HCT116 (cell line): Measurements from ENCODE around the gene BORCS5. TPM values are rescaled to one million over a fixed set of nuclear protein-coding genes. Genes with fewer than 3 reads are reported as not detected.

Experiments used
- ATAC-seq: fragments of 200-7000 bp; cut with Tn5 transposase; 2 replicates; pipeline ENCODE4 v1.9.1; 2020; ENCODE audit warnings: mild to moderate bottlenecking, moderate library complexity
- BruUV-seq: library from RNA; stranded (reverse); fragments of 400-500 nt; replicated peaks from 2 replicates; lab custom pipeline; 2021; lab: Mats Ljungman, UMichigan
- CTCF ChIA-PET: fragments of 300-600 bp; sonication (Branson Sonifier 250); formaldehyde crosslinking; loops from one replicate; lab custom pipeline; 2021; ENCODE audit warnings: antibody characterized with exemption; lab: Charles Lee
- POLR2A ChIA-PET: fragments of 300-600, 350-600 bp; sonication (Branson Sonifier 250); formaldehyde crosslinking; loops from one replicate; lab custom pipeline; 2021; ENCODE audit warnings: antibody characterized with exemption; lab: Charles Lee
- RAD21 ChIA-PET, 2 experiments: fragments of 300-600 bp; sonication (Branson Sonifier 250); formaldehyde crosslinking; loops; one replicate each; lab custom pipeline; 2023; ENCODE audit warnings: low total read pairs in 2 of 2; ENCODE audit not compliant: uncharacterized antibody in 2 of 2, unreplicated experiment in 2 of 2, low non-redundant PET in 1 of 2; lab: Charles Lee
- DNase-seq: peaks from one replicate; pipeline ENCODE4 v3.0.0-alpha.2; 2010; ENCODE audit warnings: low read depth, low spot score
- H2AFZ ChIP-seq: fragments of 200-600 bp; shearing (Covaris generic), sonication (generic); 2 replicates; pipeline ENCODE4 v1.6.1; 2017; ENCODE audit warnings: low read depth, mixed run types, mixed read lengths, antibody characterized with exemption, low read length; ENCODE audit not compliant: poor library complexity, severe bottlenecking
- H3K27ac ChIP-seq: 2 replicates; pipeline ENCODE4 v1.5.1; 2012; ENCODE audit warnings: low read depth, low read length
- H3K27me3 ChIP-seq: fragments of 200-600 bp; sonication (generic); 2 replicates; pipeline ENCODE4 v1.6.1; 2016; ENCODE audit warnings: mixed run types, low read length, mixed read lengths; ENCODE audit not compliant: insufficient read depth
- H3K36me3 ChIP-seq, 2 experiments: fragments of 200-500 bp in 1 of 2; fragments of 200-600 bp in 1 of 2; sonication (Bioruptor generic) in 1 of 2; sonication (generic) in 1 of 2; 2 replicates each; pipeline versions ENCODE4 v1.5.1 to v1.6.1; 2014 to 2016; ENCODE audit warnings: low read length in 2 of 2, inconsistent platforms in 1 of 2, mixed read lengths in 1 of 2, mixed run types in 1 of 2; ENCODE audit not compliant: insufficient read depth in 2 of 2, control insufficient read depth in 1 of 2
- H3K4me1 ChIP-seq, 2 experiments: fragments of 200-600 bp in 1 of 2; sonication (generic) in 1 of 2; 2 replicates each; pipeline versions ENCODE4 v1.5.1 to v1.6.1; 2012 to 2017; ENCODE audit warnings: low read length in 2 of 2, inconsistent platforms in 1 of 2, mild to moderate bottlenecking in 1 of 2, mixed read lengths in 1 of 2, mixed run types in 1 of 2, moderate library complexity in 1 of 2; ENCODE audit not compliant: insufficient read depth in 2 of 2, control insufficient read depth in 1 of 2
- H3K4me2 ChIP-seq: fragments of 200-600 bp; sonication (generic); 2 replicates; pipeline ENCODE4 v1.6.1; 2017; ENCODE audit warnings: mixed run types, low read length, mixed read lengths
- H3K4me3 ChIP-seq, 2 experiments: fragments of 200-600 bp in 1 of 2; sonication (generic) in 1 of 2; replicated peaks in 1 of 2; 2 replicates each; pipeline ENCODE4 v1.5.1; 2011 to 2016; ENCODE audit warnings: low read length in 2 of 2, control low read depth in 1 of 2, low read depth in 1 of 2, mild to moderate bottlenecking in 1 of 2, mixed read lengths in 1 of 2, mixed run types in 1 of 2
- H3K79me2 ChIP-seq: fragments of 200-600 bp; sonication (generic); 2 replicates; pipeline ENCODE4 v1.6.1; 2017; ENCODE audit warnings: mild to moderate bottlenecking, mixed run types, low read length, moderate library complexity, mixed read lengths; ENCODE audit not compliant: insufficient read depth
- H3K9ac ChIP-seq: fragments of 200-600 bp; sonication (generic); 2 replicates; pipeline ENCODE4 v1.6.1; 2016; ENCODE audit warnings: low read length, mixed read lengths
- H3K9me2 ChIP-seq: fragments of 200-600 bp; sonication (generic), shearing (Covaris generic); 2 replicates; pipeline ENCODE4 v1.6.1; 2017; ENCODE audit warnings: mixed run types, mild to moderate bottlenecking, moderate library complexity; ENCODE audit not compliant: insufficient read depth
- H3K9me3 ChIP-seq, 2 experiments: fragments of 200-500 bp in 1 of 2; fragments of 200-600 bp in 1 of 2; sonication (Bioruptor generic) in 1 of 2; sonication (generic) in 1 of 2; 2 replicates each; pipeline ENCODE4 v1.6.1; 2014 to 2017; ENCODE audit warnings: low read length in 2 of 2, mixed read lengths in 2 of 2, inconsistent platforms in 1 of 2, low read depth in 1 of 2, mild to moderate bottlenecking in 1 of 2, mixed run types in 1 of 2, moderate library complexity in 1 of 2; ENCODE audit not compliant: control insufficient read depth in 1 of 2, insufficient read depth in 1 of 2
- H4K20me1 ChIP-seq: fragments of 200-600 bp; sonication (generic), shearing (Covaris generic); 2 replicates; pipeline ENCODE4 v1.6.1; 2017; ENCODE audit warnings: mixed run types, mild to moderate bottlenecking, moderate library complexity; ENCODE audit not compliant: insufficient read depth
- CEBPB ChIP-seq: IDR thresholded peaks from 2 replicates; pipeline ENCODE4 v1.6.1; 2012; ENCODE audit warnings: low read depth
- EGR1 ChIP-seq: IDR thresholded peaks from 2 replicates; pipeline ENCODE4 v1.6.1; 2012; ENCODE audit warnings: low read depth
- ELF1 ChIP-seq: IDR thresholded peaks from 2 replicates; pipeline ENCODE4 v1.6.1; 2012; ENCODE audit warnings: low read depth, borderline replicate concordance
- EZH2 ChIP-seq: fragments of 200-600 bp; sonication (generic); IDR thresholded peaks from 2 replicates; pipeline ENCODE4 v1.6.1; 2017; ENCODE audit warnings: antibody characterized with exemption, mixed run types
- EZH2phosphoT487 ChIP-seq: fragments of 200-600 bp; IDR thresholded peaks from 2 replicates; pipeline ENCODE4 v1.6.1; 2018; ENCODE audit warnings: antibody characterized with exemption, borderline replicate concordance
- JUND ChIP-seq: IDR thresholded peaks from 2 replicates; pipeline ENCODE4 v1.6.1; 2012
- POLR2A ChIP-seq: IDR thresholded peaks from 2 replicates; pipeline ENCODE4 v1.7.0; 2011; ENCODE audit warnings: borderline replicate concordance; ENCODE audit not compliant: insufficient read depth, insufficient read length; ENCODE audit errors: extremely low read depth
- RAD21 ChIP-seq: IDR thresholded peaks from 2 replicates; pipeline ENCODE4 v1.6.1; 2012; ENCODE audit warnings: low read depth, mild to moderate bottlenecking
- SIN3A ChIP-seq: IDR thresholded peaks from 2 replicates; pipeline ENCODE4 v1.6.1; 2012; ENCODE audit warnings: low read depth
- SP1 ChIP-seq: IDR thresholded peaks from 2 replicates; pipeline ENCODE4 v1.6.1; 2012; ENCODE audit warnings: low read depth
- SRF ChIP-seq: IDR thresholded peaks from 2 replicates; pipeline ENCODE4 v1.6.1; 2012; ENCODE audit warnings: low read depth
- TCF7L2 ChIP-seq: IDR thresholded peaks from 2 replicates; pipeline ENCODE4 v1.7.0; 2011; ENCODE audit warnings: borderline replicate concordance, inconsistent platforms; ENCODE audit not compliant: insufficient read depth, insufficient read length; ENCODE audit errors: extremely low read depth
- YY1 ChIP-seq: IDR thresholded peaks from 2 replicates; pipeline ENCODE4 v1.6.1; 2011; ENCODE audit warnings: low read length, low read depth, moderate library complexity, mild to moderate bottlenecking; ENCODE audit not compliant: insufficient replicate concordance; ENCODE audit errors: extremely low read depth
- ZFX ChIP-seq: fragments of 450-650 bp; IDR thresholded peaks from 2 replicates; pipeline ENCODE4 v1.6.1; 2017
- ZNF274 ChIP-seq: fragments of 200-500 bp; sonication (Bioruptor generic); IDR thresholded peaks from 2 replicates; pipeline ENCODE4 v1.6.1; 2014; ENCODE audit warnings: mild to moderate bottlenecking, low read depth, low read length, inconsistent platforms
- intact Hi-C: fragments of 100-400 bp; cut with micrococcal nuclease; formaldehyde crosslinking; loops from 2 replicates; pipeline ENCODE4 v1.10.0; 2022
- total RNA-seq: library from RNA; stranded (reverse); gene quantifications from one replicate; pipeline ENCODE4 v1.2.1, GENCODE V29; 2021; ENCODE audit not compliant: unreplicated experiment
- TF ChIP-seq, protein P1 (sequence below), 3 experiments: fragments of 200-600 bp in 1 of 3; sonication (generic) in 1 of 3; IDR thresholded peaks in 2 of 3; conservative IDR thresholded peaks in 1 of 3; 2 replicates each; pipeline ENCODE4 v1.5.1; 2012 to 2017; ENCODE audit warnings: low read depth in 2 of 3, low read length in 2 of 3, antibody characterized with exemption in 1 of 3, borderline replicate concordance in 1 of 3, control low read depth in 1 of 3, mild to moderate bottlenecking in 1 of 3, mixed read lengths in 1 of 3, mixed run types in 1 of 3, moderate library complexity in 1 of 3; ENCODE audit not compliant: insufficient read depth in 1 of 3

The BORCS5 gene
- total RNA-seq, 1 experiment from 2014 or later = 8.7 TPM

DNA sequence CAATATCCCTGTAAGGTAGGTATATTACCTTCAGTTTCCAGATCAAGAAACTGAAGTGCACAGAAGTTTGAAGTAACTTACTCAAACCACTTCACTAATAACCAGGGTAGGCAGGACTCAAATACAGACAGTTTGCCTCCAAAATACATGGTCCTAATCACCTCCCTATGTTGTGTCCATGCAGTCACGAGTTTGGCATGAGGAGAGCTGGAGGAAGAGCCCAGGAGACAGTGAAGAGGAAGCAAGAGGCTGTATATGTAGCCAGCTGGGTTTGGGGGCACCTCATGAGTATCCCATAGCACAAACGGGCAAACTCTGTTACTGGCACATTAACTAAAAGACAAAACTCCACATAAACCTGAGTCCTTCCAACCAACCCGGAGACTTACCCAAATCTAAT lies 126.6 kb downstream of the BORCS5 start:
- ATAC-seq = no peak
- Histone ChIP-seq H3K27me3 (no peaks in the 10 kb centered on the region), H3K9ac (no peak overlapping the region), H3K79me2 (no peaks in the 10 kb centered on the region), H3K36me3 (no peaks in the 10 kb centered on the region; a peak in 1 of 4 replicates), H2AFZ (no peak overlapping the region), H3K4me1 (no peaks in the 10 kb centered on the region), H3K9me3 (no peaks in the 10 kb centered on the region), H3K27ac (no peak overlapping the region), H3K4me3 (no peak overlapping the region), H3K9me2 (no peaks in the 10 kb centered on the region), H3K4me2 (no peak overlapping the region), H4K20me1 (no peaks in the 10 kb centered on the region)
- ChIA-PET RAD21 (no interaction called here), POLR2A (no interaction called here), CTCF (no interaction called here)
- no peak for TF ChIP-seq ELF1
- TF ChIP-seq SRF = no peak
- TF ChIP-seq ZNF274 = no peak
- no peak for TF ChIP-seq ZFX
- TF ChIP-seq CEBPB = no peak
- TF ChIP-seq YY1 = no peak
- TF ChIP-seq POLR2A = no peak
- TF ChIP-seq JUND = no peak
- TF ChIP-seq TCF7L2 = no peak
- no peak for TF ChIP-seq EZH2
- TF ChIP-seq EZH2phosphoT487 = no peak
- TF ChIP-seq SIN3A = no peak
- TF ChIP-seq, protein P1, sequence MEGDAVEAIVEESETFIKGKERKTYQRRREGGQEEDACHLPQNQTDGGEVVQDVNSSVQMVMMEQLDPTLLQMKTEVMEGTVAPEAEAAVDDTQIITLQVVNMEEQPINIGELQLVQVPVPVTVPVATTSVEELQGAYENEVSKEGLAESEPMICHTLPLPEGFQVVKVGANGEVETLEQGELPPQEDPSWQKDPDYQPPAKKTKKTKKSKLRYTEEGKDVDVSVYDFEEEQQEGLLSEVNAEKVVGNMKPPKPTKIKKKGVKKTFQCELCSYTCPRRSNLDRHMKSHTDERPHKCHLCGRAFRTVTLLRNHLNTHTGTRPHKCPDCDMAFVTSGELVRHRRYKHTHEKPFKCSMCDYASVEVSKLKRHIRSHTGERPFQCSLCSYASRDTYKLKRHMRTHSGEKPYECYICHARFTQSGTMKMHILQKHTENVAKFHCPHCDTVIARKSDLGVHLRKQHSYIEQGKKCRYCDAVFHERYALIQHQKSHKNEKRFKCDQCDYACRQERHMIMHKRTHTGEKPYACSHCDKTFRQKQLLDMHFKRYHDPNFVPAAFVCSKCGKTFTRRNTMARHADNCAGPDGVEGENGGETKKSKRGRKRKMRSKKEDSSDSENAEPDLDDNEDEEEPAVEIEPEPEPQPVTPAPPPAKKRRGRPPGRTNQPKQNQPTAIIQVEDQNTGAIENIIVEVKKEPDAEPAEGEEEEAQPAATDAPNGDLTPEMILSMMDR (IDR thresholded peaks at IDR 0.05 in 2 of 3, conservative IDR thresholded peaks at IDR 0.05 in 1 of 3; ENCODE audit: borderline replicate concordance in 1 of 3, insufficient read depth in 1 of 3, low read depth in 2 of 3, low read length in 2 of 3) = no peak
- no peak for TF ChIP-seq RAD21
- no peak for TF ChIP-seq EGR1
- TF ChIP-seq SP1 = no peak
- no peak for DNase-seq
- intact Hi-C loops = no loop called here
- BruUV-seq = no TSS peak
